Measurements from ENCODE around the gene VSTM2B. TPM values are rescaled to one million over a fixed set of nuclear protein-coding genes. Genes with fewer than 3 reads are reported as not detected.
A peak's percentile ranks its signal among the peaks of the same experiment; 100 is the strongest.

VSTM2B gene
- polyA plus RNA-seq, 6 donors from 2014 or later = not detected

- no peak for DNase-seq
- Mint-ChIP-seq H3K27ac (no peak overlapping the region), H3K27me3 (peaks cover 0 to 16% (median under 1%) of the 10 kb centered on the region in 3 donors), H3K4me1 (no peaks in the 10 kb centered on the region), H3K9me3 (peaks cover 0 to 2% (median 0%) of the 10 kb centered on the region in 7 donors), H3K4me3 (no peak overlapping the region), H3K36me3 (no peaks in the 10 kb centered on the region)
- ATAC-seq (ENCODE audit: low read depth in 2 of 2) = no peak
These were observed 23.8 kb upstream of the VSTM2B start for GRCh38 chr19:29501816-29502580.

DNA sequence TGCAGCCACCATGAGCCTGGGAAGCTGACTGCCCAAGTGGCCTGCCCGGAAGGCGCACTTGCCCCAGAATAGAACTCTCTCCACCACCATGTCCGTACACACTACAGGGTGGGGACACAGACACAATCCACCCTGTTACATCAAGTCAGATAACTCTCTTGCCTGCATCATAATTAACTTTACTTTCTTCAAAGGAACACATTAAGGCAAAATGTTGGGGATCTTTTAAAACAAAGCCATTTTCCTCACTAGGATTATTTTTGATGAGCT lies 23.3 kb upstream of the VSTM2B start:
- H3K36me3 Mint-ChIP-seq = no peaks in the 10 kb centered on the region
- DNase-seq (no peak), ATAC-seq (ENCODE audit: low read depth in 2 of 2) (no peak)
- peaks cover 0 to 2% (median 0%) of the 10 kb centered on the region in 7 donors for H3K9me3 Mint-ChIP-seq
- peaks cover 0 to 21% (median 2%) of the 10 kb centered on the region in 3 donors for H3K27me3 Mint-ChIP-seq
- no peaks in the 10 kb centered on the region for H3K4me1 Mint-ChIP-seq
- H3K4me3 Mint-ChIP-seq = no peak overlapping the region
- no peak overlapping the region for H3K27ac Mint-ChIP-seq

DNA sequence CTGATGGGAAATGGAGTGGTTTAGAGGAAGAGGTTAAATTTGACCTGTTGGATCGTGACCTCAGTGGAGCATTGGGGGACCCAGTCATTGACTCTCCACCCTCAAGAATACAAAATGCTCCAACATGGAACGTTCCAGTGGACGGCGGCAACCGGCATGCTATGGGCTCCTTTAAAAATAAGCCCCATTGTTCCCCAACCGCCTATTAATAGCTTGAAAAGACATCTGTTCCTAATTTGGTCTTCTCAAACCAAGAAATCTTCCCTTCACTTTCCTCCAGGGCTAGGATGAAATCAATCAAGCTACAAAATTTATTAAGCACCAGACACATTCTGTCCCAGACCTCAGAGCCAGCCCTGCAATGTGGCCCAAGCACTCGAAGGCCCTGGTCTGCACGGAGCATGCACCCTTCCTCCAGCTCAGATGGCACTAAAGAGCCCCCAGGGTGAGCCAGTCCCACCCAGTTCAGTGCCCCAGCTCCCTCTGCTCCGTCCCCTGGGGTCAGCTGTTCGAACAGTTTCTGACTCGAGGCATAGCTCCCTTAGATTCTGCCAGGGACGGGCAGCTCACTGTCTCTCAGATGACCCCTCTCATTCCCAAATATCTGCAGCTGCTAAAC lies 22.5 kb upstream of the VSTM2B start:
- DNase-seq (no peak), ATAC-seq (ENCODE audit: low read depth in 2 of 2) (no peak)
- Mint-ChIP-seq H3K27me3 (peaks cover 3 to 27% (median 4%) of the 10 kb centered on the region in 3 donors), H3K9me3 (peaks cover 0 to 2% (median 0%) of the 10 kb centered on the region in 7 donors), H3K4me1 (no peaks in the 10 kb centered on the region), H3K27ac (no peak overlapping the region), H3K36me3 (no peaks in the 10 kb centered on the region), H3K4me3 (no peak overlapping the region)

GRCh38 chr19:29503785-29504184 lies 22.0 kb upstream of the VSTM2B start:
- H3K27me3 Mint-ChIP-seq = peaks cover 4 to 32% (median 9%) of the 10 kb centered on the region in 3 donors
- peak overlapping the region in 1 of 8 donors; percentile 39 for H3K4me3 Mint-ChIP-seq
- ATAC-seq (ENCODE audit: low read depth in 2 of 2) (no peak), DNase-seq (no peak)
- peak overlapping the region in 1 of 6 donors; percentile 49 for H3K27ac Mint-ChIP-seq
- H3K4me1 Mint-ChIP-seq = no peaks in the 10 kb centered on the region
- no peaks in the 10 kb centered on the region for H3K36me3 Mint-ChIP-seq
- peaks cover 0 to 2% (median 0%) of the 10 kb centered on the region in 7 donors for H3K9me3 Mint-ChIP-seq

DNA sequence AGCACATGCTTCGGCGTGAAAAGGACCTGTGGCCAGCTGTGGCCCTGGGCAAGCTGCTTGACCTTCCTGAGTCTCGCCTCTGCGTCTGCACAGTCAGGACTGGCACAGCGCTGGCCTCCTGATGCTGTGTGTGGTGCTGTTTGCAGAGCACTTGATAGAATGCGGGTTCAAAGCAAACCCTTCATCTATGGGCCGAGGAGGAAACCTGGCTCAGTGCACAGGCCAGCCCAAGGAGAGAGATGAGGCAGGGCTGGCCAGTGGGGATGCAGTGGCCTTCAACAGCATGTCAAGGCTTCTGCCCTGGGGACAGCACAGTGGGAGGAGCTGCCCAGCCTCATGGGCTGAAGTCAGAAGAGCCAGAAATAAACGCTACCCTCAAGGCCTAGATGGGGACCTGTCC lies 21.3 kb upstream of the VSTM2B start:
- Mint-ChIP-seq H3K27me3 (peaks cover 4 to 39% (median 15%) of the 10 kb centered on the region in 3 donors), H3K4me3 (no peak overlapping the region), H3K27ac (no peak overlapping the region), H3K4me1 (no peaks in the 10 kb centered on the region), H3K36me3 (no peaks in the 10 kb centered on the region), H3K9me3 (peaks cover 0 to 4% (median 0%) of the 10 kb centered on the region in 7 donors)
- no peak for ATAC-seq (ENCODE audit: low read depth in 2 of 2)
- DNase-seq = no peak

- no peak for ATAC-seq (ENCODE audit: low read depth in 2 of 2)
- Mint-ChIP-seq H3K4me3 (no peak overlapping the region), H3K36me3 (no peaks in the 10 kb centered on the region), H3K27ac (no peak overlapping the region), H3K9me3 (peaks cover 0 to 4% (median 0%) of the 10 kb centered on the region in 7 donors), H3K4me1 (no peaks in the 10 kb centered on the region), H3K27me3 (peaks cover 4 to 43% (median 20%) of the 10 kb centered on the region in 3 donors)
- no peak for DNase-seq
These were observed 20.5 kb upstream of the VSTM2B start for GRCh38 chr19:29505097-29505824.

- no peak overlapping the region for H3K27ac Mint-ChIP-seq
- no peak overlapping the region for H3K4me3 Mint-ChIP-seq
- no peaks in the 10 kb centered on the region for H3K4me1 Mint-ChIP-seq
- DNase-seq (no peak), ATAC-seq (ENCODE audit: low read depth in 2 of 2) (no peak)
- no peaks in the 10 kb centered on the region for H3K36me3 Mint-ChIP-seq
- peaks cover 4 to 46% (median 26%) of the 10 kb centered on the region in 3 donors for H3K27me3 Mint-ChIP-seq
- peaks cover 0 to 4% (median 0%) of the 10 kb centered on the region in 7 donors for H3K9me3 Mint-ChIP-seq
These were observed 19.2 kb upstream of the VSTM2B start for GRCh38 chr19:29506619-29506911.

DNA sequence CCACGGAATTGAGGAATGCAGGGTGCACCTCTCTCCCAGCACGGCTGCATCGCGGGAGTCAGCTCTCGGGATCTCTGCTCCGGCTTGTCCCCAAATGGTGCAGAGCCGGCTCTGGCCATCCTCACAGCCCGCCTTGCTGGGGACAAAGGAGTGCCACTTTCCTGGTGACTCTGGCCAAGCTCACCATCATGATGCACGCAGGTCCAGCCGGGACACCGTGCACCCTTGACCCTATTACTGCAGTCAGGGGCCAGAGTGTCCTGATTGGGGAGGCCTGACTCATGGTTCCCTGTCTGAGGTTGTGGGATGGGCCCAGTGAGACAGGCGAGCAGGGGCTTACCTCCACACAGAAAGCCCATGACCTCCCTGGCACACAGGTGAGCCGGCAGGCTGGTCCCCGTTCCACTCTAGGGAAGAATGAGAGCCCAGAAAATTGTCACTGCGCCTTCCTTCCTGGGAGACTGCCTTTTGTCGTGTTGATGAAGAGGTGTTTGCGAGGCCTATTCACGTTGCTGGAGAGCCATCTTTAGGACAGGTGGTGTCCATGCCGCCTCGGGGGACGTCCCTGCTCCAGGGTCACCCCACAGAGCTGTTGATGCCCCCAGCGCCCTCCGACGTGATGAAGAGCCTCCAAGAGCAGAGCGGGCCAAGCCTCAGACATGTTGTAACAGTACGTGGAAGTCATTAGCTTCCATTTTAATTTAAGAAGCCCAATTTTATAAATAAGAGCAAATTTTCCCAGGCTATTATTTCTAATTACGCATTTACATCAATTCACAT lies 18.5 kb upstream of the VSTM2B start:
- Mint-ChIP-seq H3K4me3 (no peak overlapping the region), H3K27me3 (peaks cover 4 to 51% (median 33%) of the 10 kb centered on the region in 3 donors), H3K4me1 (no peaks in the 10 kb centered on the region), H3K27ac (peak overlapping the region in 1 of 6 donors; percentile 4), H3K36me3 (no peaks in the 10 kb centered on the region), H3K9me3 (peaks cover 0 to 8% (median 0%) of the 10 kb centered on the region in 7 donors)
- no peak for ATAC-seq (ENCODE audit: low read depth in 2 of 2)
- no peak for DNase-seq

- H3K27ac Mint-ChIP-seq = no peak overlapping the region
- H3K27me3 Mint-ChIP-seq = peaks cover 4 to 51% (median 36%) of the 10 kb centered on the region in 3 donors
- peaks cover 0 to 8% of the 10 kb centered on the region in 2 donors for H3K36me3 Mint-ChIP-seq
- ATAC-seq (ENCODE audit: low read depth in 2 of 2) (no peak), DNase-seq (no peak)
- H3K9me3 Mint-ChIP-seq = peaks cover 0 to 17% (median 0%) of the 10 kb centered on the region in 7 donors
- H3K4me1 Mint-ChIP-seq = no peaks in the 10 kb centered on the region
- H3K4me3 Mint-ChIP-seq = no peak overlapping the region
These were observed 17.6 kb upstream of the VSTM2B start for GRCh38 chr19:29508181-29508580.

DNA sequence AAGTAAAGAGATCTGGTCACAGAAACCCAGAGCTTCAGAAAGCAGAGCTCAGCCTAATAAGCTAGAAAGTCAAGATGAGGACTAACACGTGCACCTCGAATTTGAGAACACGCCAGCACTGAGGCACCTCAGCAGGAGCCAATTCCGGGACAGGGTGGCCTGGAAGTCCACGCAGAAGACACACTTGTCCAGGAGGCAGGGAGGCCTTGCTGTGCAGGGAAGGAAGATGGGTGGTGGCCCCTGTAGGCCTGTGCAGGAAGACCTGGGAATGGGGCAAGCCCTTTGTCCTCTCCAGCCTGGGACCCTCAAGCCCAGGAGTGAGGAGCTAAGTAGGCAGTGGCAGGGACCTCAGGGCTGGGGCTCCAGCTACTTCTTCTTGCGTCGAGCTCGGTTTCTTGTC lies 16.3 kb upstream of the VSTM2B start:
- Mint-ChIP-seq H3K27me3 (peaks cover 4 to 42% (median 36%) of the 10 kb centered on the region in 3 donors), H3K4me3 (no peak overlapping the region), H3K9me3 (peaks cover 0 to 18% (median 0%) of the 10 kb centered on the region in 7 donors), H3K4me1 (no peaks in the 10 kb centered on the region), H3K36me3 (peaks cover 0 to 12% of the 10 kb centered on the region in 2 donors), H3K27ac (no peak overlapping the region)
- ATAC-seq (ENCODE audit: low read depth in 2 of 2) = no peak
- no peak for DNase-seq

DNA sequence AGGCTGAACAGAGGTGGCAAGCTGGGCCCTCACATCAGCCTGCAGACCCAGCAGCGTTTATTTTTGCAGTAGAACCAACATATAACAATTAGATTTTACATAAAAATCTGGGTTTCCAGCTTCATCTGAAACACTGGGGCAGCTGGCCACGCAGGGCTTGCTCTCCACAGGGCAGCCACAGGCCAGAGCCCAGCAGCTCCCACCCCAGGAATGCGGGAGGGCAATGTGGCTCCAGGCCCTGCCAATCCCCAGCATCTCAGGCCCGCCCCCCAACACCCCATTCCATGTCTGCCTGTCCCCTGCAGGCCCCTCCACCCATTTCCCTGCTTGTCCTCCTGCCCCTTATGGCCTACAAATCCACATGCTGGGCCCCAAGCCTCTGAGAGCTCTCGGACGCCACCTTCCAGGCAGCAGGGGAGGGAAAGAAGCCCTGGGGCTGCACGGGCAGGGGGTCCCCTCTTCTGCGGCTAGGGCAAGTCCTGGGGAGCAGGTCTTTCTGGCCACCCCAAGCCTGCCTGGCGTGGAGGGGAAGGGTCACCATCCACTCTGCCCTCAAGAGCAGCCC lies 15.0 kb upstream of the VSTM2B start:
- Mint-ChIP-seq H3K36me3 (peaks cover 0 to 12% of the 10 kb centered on the region in 2 donors), H3K4me3 (no peak overlapping the region), H3K27ac (peak overlapping the region in 1 of 6 donors; percentile 79), H3K9me3 (peaks cover 0 to 22% (median 0%) of the 10 kb centered on the region in 7 donors), H3K4me1 (no peaks in the 10 kb centered on the region), H3K27me3 (peaks cover 4 to 40% (median 36%) of the 10 kb centered on the region in 3 donors)
- ATAC-seq (ENCODE audit: low read depth in 2 of 2) = no peak
- no peak for DNase-seq

GRCh38 chr19:29511768-29512167 lies 14.0 kb upstream of the VSTM2B start:
- Mint-ChIP-seq H3K9me3 (peaks cover 0 to 22% (median 0%) of the 10 kb centered on the region in 7 donors), H3K36me3 (peaks cover 0 to 12% of the 10 kb centered on the region in 2 donors), H3K27me3 (peaks cover 4 to 38% (median 36%) of the 10 kb centered on the region in 3 donors), H3K4me3 (no peak overlapping the region), H3K4me1 (no peaks in the 10 kb centered on the region), H3K27ac (no peak overlapping the region)
- DNase-seq (no peak), ATAC-seq (ENCODE audit: low read depth in 2 of 2) (no peak)

DNA sequence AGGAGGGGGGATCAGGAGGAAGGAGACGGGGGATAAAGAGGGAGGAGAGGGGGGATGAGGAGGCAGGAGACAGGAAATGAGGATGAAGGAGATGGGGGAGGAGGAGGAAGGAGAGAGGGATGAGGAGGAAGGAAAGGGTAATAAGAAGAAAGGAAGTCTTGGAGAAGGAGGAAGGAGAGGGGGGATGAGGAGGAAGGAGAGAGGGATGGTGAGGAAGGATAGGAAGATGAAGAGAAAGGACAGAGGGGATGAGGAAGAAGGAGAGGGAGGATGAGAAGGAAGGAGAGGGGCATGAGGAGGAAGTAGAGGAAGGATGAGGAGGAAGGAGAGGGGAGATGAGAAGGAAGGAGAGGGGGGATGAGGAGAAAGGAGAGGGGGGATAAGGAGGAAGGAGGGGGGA lies 13.0 kb upstream of the VSTM2B start:
- ATAC-seq (ENCODE audit: low read depth in 2 of 2) (no peak), DNase-seq (no peak)
- no peak overlapping the region for H3K4me3 Mint-ChIP-seq
- peaks cover 0 to 36% (median 33%) of the 10 kb centered on the region in 3 donors for H3K27me3 Mint-ChIP-seq
- H3K4me1 Mint-ChIP-seq = no peaks in the 10 kb centered on the region
- peaks cover 0 to 12% of the 10 kb centered on the region in 2 donors for H3K36me3 Mint-ChIP-seq
- H3K9me3 Mint-ChIP-seq = peaks cover 0 to 22% (median 0%) of the 10 kb centered on the region in 7 donors
- no peak overlapping the region for H3K27ac Mint-ChIP-seq

Data from naive B cell (primary cell).